22Rv1 (cell line): Measurements from ENCODE around the gene SLC29A3.

ENCODE experiments used
- ZFX ChIP-seq: fragments of 450-650 bp; IDR thresholded peaks from 2 replicates; pipeline ENCODE4 v1.6.1; 2017; ENCODE audit warnings: antibody characterized with exemption, borderline replicate concordance
- TF ChIP-seq, protein P1 (sequence below): fragments of 450-650 bp; IDR thresholded peaks from 2 replicates; pipeline ENCODE4 v1.5.1; 2017; ENCODE audit warnings: mild to moderate bottlenecking

- TF ChIP-seq, protein P1, sequence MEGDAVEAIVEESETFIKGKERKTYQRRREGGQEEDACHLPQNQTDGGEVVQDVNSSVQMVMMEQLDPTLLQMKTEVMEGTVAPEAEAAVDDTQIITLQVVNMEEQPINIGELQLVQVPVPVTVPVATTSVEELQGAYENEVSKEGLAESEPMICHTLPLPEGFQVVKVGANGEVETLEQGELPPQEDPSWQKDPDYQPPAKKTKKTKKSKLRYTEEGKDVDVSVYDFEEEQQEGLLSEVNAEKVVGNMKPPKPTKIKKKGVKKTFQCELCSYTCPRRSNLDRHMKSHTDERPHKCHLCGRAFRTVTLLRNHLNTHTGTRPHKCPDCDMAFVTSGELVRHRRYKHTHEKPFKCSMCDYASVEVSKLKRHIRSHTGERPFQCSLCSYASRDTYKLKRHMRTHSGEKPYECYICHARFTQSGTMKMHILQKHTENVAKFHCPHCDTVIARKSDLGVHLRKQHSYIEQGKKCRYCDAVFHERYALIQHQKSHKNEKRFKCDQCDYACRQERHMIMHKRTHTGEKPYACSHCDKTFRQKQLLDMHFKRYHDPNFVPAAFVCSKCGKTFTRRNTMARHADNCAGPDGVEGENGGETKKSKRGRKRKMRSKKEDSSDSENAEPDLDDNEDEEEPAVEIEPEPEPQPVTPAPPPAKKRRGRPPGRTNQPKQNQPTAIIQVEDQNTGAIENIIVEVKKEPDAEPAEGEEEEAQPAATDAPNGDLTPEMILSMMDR, result no peak
- TF ChIP-seq ZFX, result no peak
These were observed 28.1 kb upstream of the SLC29A3 start for GRCh38 chr10:71290806-71291527.
